ENCODE data around the gene LINC00237. TPM values are rescaled to one million over a fixed set of nuclear protein-coding genes. Genes with fewer than 3 reads are reported as not detected.

The LINC00237 gene
- total and polyA plus RNA-seq, 2 experiments from 2014 or later, result not detected

GRCh38 chr20:21048841-21049273 is 57.3 kb downstream of the LINC00237 start:
- no peak overlapping the region for H3K27ac ChIP-seq

GRCh38 chr20:21047981-21048380 is 58.2 kb downstream of the LINC00237 start:
- Histone ChIP-seq H3K36me3 (no peaks in the 10 kb centered on the region), H3K4me3 (no peak overlapping the region), H3K9me3 (ENCODE audit: low read depth) (no peaks in the 10 kb centered on the region), H3K27me3 (no peaks in the 10 kb centered on the region), H3K27ac (no peak overlapping the region), H3K4me1 (ENCODE audit: low read depth) (no peaks in the 10 kb centered on the region)
- TF ChIP-seq CTCF (IDR thresholded peaks at IDR 0.05; ENCODE audit: low read depth, low read length), result no peak
- DNase-seq (ENCODE audit: low read depth in 1 of 2, low spot score in 1 of 2), result no peak

More at GRCh38 chr20:21048841-21049273, 57.3 kb downstream of the LINC00237 start:
- Histone ChIP-seq H3K4me3 (no peak overlapping the region), H3K36me3 (no peaks in the 10 kb centered on the region), H3K9me3 (ENCODE audit: low read depth) (no peaks in the 10 kb centered on the region), H3K27me3 (no peaks in the 10 kb centered on the region), H3K4me1 (ENCODE audit: low read depth) (peaks cover 6% of the 10 kb centered on the region)
- DNase-seq (ENCODE audit: low read depth in 1 of 2, low spot score in 1 of 2), result peak; percentile 6 to 35
- TF ChIP-seq CTCF (IDR thresholded peaks at IDR 0.05; ENCODE audit: low read depth, low read length), result peak; percentile 54

- no peaks in the 10 kb centered on the region for H3K9me3 ChIP-seq (ENCODE audit: low read depth)
- H3K27me3 ChIP-seq, result no peaks in the 10 kb centered on the region
- H3K27ac ChIP-seq, result no peak overlapping the region
- DNase-seq (ENCODE audit: low read depth in 1 of 2, low spot score in 1 of 2), result no peak
- no peaks in the 10 kb centered on the region for H3K4me1 ChIP-seq (ENCODE audit: low read depth)
- no peaks in the 10 kb centered on the region for H3K36me3 ChIP-seq
- TF ChIP-seq CTCF (IDR thresholded peaks at IDR 0.05; ENCODE audit: low read depth, low read length), result no peak
- H3K4me3 ChIP-seq, result no peak overlapping the region
Measured at GRCh38 chr20:21046413-21047070, 59.6 kb downstream of the LINC00237 start.

Other genes starting within 250 kb of the LINC00237 start
- gene KIZ, start 19.7 kb upstream of the LINC00237 start, total RNA-seq, result 21.9 and 55.4 TPM in 2 replicates
- gene KIZ, start 19.7 kb upstream of the LINC00237 start, polyA plus RNA-seq, result 11.0 and 28.4 TPM in 2 replicates
- 59.8 and 61.4 TPM in 2 replicates for gene XRN2, start 197.0 kb upstream of the LINC00237 start, total RNA-seq
- gene XRN2, start 197.0 kb upstream of the LINC00237 start, polyA plus RNA-seq, result 54.5 and 65.4 TPM in 2 replicates

All from cardiac muscle cell (in vitro differentiated cells and primary cell).